ENCODE data around the gene LITAF. TPM values are rescaled to one million over a fixed set of nuclear protein-coding genes. Genes with fewer than 3 reads are reported as not detected.

Gene LITAF
- total RNA-seq, 2 experiments from 2014 or later: 109 TPM

DNA sequence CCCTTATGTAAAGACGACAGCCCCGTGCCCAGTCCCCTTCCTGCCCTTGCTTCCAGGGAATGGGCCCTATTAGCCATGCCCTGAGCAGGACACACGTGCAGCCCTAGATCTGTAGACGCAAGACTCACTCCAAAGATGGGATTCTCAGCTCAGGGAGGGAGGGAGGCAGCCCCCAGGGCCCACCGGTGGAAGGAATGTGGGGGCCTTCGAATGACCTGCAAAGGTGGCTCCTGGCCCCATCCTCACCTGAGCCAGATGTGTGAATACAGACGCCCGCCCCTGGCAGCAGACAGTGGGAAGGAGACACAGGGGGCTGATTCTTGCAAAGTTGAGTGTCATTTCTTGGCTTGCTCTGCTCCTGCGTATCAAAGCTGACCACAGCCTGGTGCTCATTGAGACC is 47.8 kb downstream of the LITAF start:
- H3K27ac Mint-ChIP-seq: no peak overlapping the region
- no peak for ATAC-seq (ENCODE audit: low read depth)
- POLR2A ChIA-PET: no interaction called here

DNA sequence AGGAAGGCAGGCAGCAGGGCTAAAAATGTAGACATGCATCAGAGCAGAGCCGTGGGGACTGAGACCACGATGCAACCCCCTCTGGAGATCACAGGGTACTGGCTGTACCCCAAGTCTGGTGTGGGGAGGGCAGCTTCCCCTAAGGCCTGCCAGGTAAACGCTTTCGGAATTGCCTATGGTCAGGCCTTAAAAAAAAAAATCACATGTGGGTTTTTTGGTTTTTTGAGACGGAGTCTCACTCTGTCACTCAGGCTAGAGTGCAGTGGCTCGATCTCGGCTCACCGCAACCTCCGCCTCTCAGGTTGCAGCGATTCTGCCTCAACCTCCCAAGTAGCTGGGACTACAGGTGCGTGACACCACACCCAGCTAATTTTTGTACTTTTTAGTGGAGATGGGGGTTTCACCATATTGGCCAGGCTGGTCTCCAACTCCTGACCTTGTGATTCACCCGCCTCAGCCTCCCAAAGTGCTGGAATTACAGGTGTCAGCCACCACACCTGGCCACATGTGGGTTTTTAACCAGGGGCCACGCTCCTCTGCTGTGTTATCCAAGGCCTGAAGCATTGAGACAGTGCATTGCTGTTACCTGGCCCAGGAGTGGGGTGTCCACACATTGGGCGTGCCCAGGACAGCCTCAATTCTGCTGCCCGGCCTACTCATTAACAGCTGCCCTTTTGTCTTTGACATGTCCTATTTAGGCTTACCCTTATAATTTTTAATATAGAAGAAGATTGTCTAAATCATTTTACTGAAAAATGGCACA is 50.4 kb downstream of the LITAF start:
- no peaks in the 10 kb centered on the region for H3K9me3 Mint-ChIP-seq
- H3K36me3 Mint-ChIP-seq: no peaks in the 10 kb centered on the region
- no peak for DNase-seq
- H3K27me3 Mint-ChIP-seq: no peaks in the 10 kb centered on the region
- H3K4me1 Mint-ChIP-seq: peaks cover 3% of the 10 kb centered on the region
- POLR2A ChIA-PET: no interaction called here
- ATAC-seq (ENCODE audit: low read depth): no peak
- no peak overlapping the region for H3K27ac Mint-ChIP-seq
- no peak overlapping the region for H3K4me3 Mint-ChIP-seq

More for the DNA sequence above, 47.8 kb downstream of the LITAF start:
- DNase-seq: no peak
- Mint-ChIP-seq H3K9me3 (no peaks in the 10 kb centered on the region), H3K4me1 (no peaks in the 10 kb centered on the region), H3K4me3 (no peak overlapping the region), H3K36me3 (no peaks in the 10 kb centered on the region), H3K27me3 (no peaks in the 10 kb centered on the region)

DNA sequence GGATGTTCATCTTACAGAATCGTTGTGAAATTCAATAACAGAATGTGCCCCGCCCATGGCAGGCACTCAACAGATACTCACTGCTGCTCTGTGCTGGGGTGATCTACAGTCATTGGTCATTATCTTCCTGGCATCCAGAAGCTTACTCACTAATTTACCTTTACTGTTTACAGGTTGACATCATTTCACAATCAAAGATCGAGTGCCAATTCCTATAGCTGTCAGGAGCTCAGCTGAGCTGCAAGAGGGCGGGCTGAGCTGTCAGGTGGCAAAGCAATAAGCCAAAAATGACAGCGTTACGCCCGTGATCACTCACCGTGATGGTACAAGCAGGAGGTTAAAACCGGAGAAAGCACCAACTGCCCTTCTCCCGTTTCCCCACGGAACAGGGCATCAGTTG is 51.2 kb downstream of the LITAF start:
- Mint-ChIP-seq H3K4me1 (peaks cover 3% of the 10 kb centered on the region), H3K27ac (no peak overlapping the region), H3K36me3 (no peaks in the 10 kb centered on the region), H3K9me3 (no peaks in the 10 kb centered on the region), H3K4me3 (no peak overlapping the region), H3K27me3 (no peaks in the 10 kb centered on the region)
- POLR2A ChIA-PET: no interaction called here
- no peak for ATAC-seq (ENCODE audit: low read depth)
- DNase-seq: no peak

DNA sequence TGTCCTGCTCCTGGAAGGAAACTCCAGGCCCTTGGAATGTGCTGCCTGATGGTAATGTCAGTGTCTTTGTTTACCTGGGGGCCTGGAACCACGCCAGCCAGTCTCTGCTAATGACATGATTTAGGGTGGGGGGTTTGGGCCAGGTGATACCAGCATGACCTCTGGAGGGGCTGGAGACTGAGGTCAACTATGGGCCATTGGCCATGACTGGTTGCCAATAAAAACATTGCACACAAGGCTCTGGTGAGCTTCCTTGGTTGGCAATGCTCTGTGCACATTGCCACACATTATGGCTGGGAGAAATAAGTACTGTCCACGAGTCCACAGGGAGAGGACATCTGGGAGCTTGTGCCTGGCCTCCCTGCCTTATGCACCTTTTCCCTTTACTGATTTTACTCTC is 52.5 kb downstream of the LITAF start:
- no peak overlapping the region for H3K27ac Mint-ChIP-seq

DNA sequence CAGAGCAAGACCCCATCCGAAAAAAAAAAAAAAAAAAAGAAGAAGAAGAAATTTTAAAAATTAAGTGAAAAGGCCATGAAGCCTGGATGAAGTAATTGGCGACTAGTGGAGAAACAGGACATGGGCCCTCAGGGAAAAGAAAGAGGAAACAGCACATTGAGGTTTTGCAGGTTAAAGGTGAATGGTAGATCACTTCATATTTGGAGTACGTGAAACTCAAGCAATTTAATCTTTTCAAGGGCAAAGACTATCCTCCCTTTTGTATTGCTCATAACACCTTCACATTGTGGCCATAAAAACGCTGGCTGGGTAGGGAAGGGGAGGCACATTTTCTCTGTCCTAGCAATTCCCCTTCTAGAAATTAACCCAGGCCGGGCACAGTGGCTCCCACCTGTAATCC is 53.1 kb downstream of the LITAF start:
- Mint-ChIP-seq H3K9me3 (no peaks in the 10 kb centered on the region), H3K4me1 (peaks cover 5% of the 10 kb centered on the region), H3K36me3 (no peaks in the 10 kb centered on the region), H3K4me3 (no peak overlapping the region), H3K27me3 (no peaks in the 10 kb centered on the region), H3K27ac (no peak overlapping the region)
- ATAC-seq (ENCODE audit: low read depth) (no peak), DNase-seq (no peak)
- POLR2A ChIA-PET: no interaction called here

More for the DNA sequence above, 52.5 kb downstream of the LITAF start:
- Mint-ChIP-seq H3K4me1 (peaks cover 5% of the 10 kb centered on the region), H3K36me3 (no peaks in the 10 kb centered on the region), H3K9me3 (no peaks in the 10 kb centered on the region), H3K27me3 (no peaks in the 10 kb centered on the region), H3K4me3 (no peak overlapping the region)
- ATAC-seq (ENCODE audit: low read depth) (no peak), DNase-seq (no peak)
- POLR2A ChIA-PET: interaction anchor here (0.7 kb wide), 1 partner anchor 156 kb away, joined by 3 read pairs; no protein-coding TSS in a partner anchor

DNA sequence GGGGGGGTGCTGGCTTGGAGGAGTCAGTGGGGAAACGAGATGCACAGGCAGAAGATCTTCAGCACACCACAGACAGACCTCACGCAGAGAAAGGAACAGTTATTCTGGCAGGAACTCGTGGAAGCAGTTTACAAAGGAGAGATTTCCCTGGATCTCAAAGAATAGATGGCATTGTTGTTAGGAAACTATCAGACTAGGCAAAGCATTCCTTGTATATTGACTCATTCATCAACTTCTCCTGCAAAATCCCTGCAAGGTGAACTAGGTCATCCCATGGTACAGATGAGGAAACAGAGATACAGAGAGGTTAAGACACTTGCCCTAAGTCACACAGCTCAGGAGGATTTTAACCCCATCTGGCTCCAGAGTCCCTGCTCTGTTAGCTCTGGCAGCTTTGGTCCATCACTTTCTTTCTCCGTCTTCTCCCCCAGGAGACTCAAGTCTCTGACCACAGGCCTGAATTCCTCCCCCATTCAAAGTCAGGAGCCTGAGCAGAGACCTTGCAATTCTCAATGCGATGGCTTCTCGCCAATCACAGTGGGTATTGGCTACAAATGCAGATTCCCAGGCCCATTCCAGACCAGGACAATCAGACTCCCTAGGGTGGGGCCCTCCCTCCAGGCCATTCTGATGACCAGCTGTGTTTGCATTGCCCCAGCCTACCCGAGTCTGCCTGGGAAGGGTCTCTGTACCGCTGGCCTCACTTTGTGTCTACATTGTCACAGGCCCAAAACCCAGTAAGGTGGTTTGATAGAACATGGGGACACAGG is 56.4 kb downstream of the LITAF start:
- ATAC-seq (ENCODE audit: low read depth) (no peak), DNase-seq (no peak)
- H3K27me3 Mint-ChIP-seq: peaks cover 16% of the 10 kb centered on the region
- POLR2A ChIA-PET: no interaction called here
- no peaks in the 10 kb centered on the region for H3K9me3 Mint-ChIP-seq
- no peak overlapping the region for H3K4me3 Mint-ChIP-seq
- H3K4me1 Mint-ChIP-seq: peaks cover 5% of the 10 kb centered on the region
- no peak overlapping the region for H3K27ac Mint-ChIP-seq
- no peaks in the 10 kb centered on the region for H3K36me3 Mint-ChIP-seq

DNA sequence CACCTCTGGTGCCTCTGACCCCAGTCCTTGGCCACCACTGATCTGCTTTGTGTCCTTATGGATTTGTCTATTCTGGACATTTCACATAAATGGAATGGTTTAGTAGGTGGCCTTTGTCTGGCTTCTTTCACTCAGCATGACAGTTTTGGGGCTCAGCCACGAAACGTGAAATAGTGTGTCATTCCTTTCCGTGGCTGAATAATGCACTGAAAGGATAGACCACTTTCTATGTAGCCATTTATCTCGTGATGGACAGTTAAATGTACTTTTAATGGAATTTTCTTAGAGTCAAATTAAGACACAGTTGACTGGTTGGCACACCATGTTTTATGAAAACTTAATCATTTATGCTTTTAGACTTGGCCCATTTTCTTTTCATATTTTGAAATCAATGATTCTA is 57.4 kb downstream of the LITAF start:
- Mint-ChIP-seq H3K36me3 (no peaks in the 10 kb centered on the region), H3K9me3 (no peaks in the 10 kb centered on the region), H3K4me1 (peaks cover 5% of the 10 kb centered on the region), H3K27ac (no peak overlapping the region), H3K27me3 (peaks cover 17% of the 10 kb centered on the region), H3K4me3 (no peak overlapping the region)
- DNase-seq (no peak), ATAC-seq (ENCODE audit: low read depth) (no peak)
- POLR2A ChIA-PET: no interaction called here

DNA sequence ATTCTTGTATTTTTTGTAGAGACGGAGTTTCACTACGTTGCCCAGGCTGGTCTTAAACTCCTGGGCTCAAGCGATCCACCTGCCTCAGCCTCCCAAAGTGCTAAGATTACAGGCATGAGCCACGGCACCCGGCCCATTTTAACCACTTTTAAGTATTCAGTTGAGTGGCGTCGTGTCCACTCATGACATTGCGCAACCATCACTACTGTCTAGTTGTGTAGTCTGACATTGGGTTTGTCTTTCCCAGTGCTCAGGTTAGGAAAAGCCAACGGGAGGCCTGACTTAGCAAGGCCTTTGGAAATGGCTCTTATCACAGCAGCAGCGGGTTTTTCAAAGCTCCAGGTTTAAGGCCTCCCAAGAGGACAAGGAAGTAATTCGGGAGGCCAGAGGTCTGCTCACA is 58.7 kb downstream of the LITAF start:
- Mint-ChIP-seq H3K4me3 (no peak overlapping the region), H3K9me3 (no peaks in the 10 kb centered on the region), H3K27ac (no peak overlapping the region), H3K4me1 (peaks cover 5% of the 10 kb centered on the region), H3K27me3 (peaks cover 17% of the 10 kb centered on the region), H3K36me3 (no peaks in the 10 kb centered on the region)
- DNase-seq: no peak
- ATAC-seq (ENCODE audit: low read depth): no peak
- POLR2A ChIA-PET: no interaction called here

DNA sequence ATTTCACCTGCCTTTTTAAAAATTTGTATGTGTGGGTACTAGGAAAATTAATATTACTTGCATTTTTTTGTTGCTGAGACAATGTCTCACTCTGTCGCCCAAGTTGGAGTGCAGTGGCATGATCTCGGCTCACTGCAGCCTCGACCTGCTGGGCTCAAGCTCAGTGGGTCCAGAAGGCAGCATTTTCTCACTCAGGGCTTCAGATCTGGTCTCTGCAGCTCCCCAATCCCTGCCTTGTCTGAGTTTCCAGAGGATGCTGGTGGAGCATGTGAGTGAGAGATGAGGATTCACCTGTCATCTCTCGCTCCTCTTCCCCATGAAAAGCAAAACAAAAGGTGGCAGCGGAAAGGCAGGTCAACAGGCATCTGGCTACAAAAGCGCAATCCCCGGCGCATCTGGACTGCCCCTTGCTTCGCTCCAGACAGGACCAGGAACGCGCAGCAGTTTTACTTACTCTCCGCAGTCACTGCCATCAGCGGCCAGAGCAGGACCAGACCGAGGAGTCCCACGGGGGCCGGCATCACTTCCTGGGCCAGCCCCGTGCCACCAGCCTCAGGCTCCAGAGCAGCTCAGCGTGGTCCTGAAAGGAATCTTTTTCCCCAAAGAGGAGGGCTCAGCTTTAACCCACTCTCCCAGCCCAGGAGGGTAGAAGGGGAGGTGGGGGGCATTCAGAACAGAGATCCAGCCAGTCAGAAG is 59.9 kb downstream of the LITAF start:
- DNase-seq (no peak), ATAC-seq (ENCODE audit: low read depth) (no peak)
- no peak overlapping the region for H3K27ac Mint-ChIP-seq
- H3K4me3 Mint-ChIP-seq: no peak overlapping the region
- H3K9me3 Mint-ChIP-seq: no peaks in the 10 kb centered on the region
- H3K4me1 Mint-ChIP-seq: peaks cover 3% of the 10 kb centered on the region
- H3K27me3 Mint-ChIP-seq: peaks cover 17% of the 10 kb centered on the region
- H3K36me3 Mint-ChIP-seq: peaks cover 1% of the 10 kb centered on the region
- POLR2A ChIA-PET: no interaction called here

DNA sequence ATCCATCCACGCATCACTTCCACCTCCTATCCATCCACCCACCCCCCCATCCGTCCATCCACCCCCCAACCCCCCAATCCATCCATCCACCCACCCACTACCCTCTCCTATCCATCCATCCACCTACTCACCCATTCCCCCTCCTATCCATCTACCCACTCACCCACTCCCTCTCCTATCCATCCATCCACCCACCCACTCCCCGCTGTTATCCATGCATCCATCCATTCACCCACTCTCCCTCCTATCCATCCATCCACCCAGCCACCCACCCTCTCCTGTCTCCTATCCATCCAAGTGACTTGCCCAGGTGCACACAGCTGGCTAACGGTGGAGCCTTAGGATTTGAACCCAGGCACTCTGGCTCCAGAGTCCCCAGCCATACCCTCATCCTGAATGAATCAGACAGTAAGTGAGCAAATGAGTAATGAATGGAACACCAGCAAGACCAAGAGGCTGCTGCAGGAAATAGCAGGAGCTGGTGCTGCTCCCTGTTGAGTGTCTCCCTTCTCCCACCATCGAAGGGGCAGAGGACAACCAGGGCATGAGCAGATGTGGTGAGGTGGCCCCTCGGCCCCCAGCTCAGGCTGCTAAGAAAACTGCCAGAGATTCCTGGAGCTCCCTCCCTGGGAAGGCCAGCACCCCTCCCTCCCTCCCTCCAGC is 62.5 kb downstream of the LITAF start:
- Mint-ChIP-seq H3K27me3 (peaks cover 17% of the 10 kb centered on the region), H3K36me3 (peaks cover 1% of the 10 kb centered on the region), H3K4me1 (no peaks in the 10 kb centered on the region), H3K4me3 (no peak overlapping the region), H3K27ac (no peak overlapping the region), H3K9me3 (peaks cover 4% of the 10 kb centered on the region)
- DNase-seq (no peak), ATAC-seq (ENCODE audit: low read depth) (no peak)
- POLR2A ChIA-PET: no interaction called here

DNA sequence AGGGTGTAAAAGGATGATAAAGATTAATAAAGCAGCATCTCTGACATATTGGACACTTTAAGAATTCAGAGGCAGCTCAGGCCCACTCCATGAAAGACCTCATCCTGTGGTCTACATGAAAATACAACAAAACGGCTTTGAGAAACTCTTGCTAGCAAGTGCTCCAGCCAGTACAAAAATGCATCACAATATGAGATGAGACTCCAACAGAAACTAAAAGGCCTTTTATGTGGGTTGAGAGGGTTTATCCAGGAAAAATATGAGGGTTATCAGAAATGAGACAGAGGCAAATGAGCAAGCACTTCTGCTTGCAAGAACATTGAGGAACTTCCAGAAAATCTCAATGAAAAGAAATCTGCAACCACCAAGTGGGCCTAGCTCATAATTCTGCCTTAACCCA is 65.7 kb downstream of the LITAF start:
- POLR2A ChIA-PET: no interaction called here
- DNase-seq: no peak
- H3K4me3 Mint-ChIP-seq: no peak overlapping the region
- peaks cover 1% of the 10 kb centered on the region for H3K36me3 Mint-ChIP-seq
- H3K27ac Mint-ChIP-seq: no peak overlapping the region
- H3K4me1 Mint-ChIP-seq: no peaks in the 10 kb centered on the region
- no peak for ATAC-seq (ENCODE audit: low read depth)
- H3K27me3 Mint-ChIP-seq: peaks cover 6% of the 10 kb centered on the region
- peaks cover 4% of the 10 kb centered on the region for H3K9me3 Mint-ChIP-seq

DNA sequence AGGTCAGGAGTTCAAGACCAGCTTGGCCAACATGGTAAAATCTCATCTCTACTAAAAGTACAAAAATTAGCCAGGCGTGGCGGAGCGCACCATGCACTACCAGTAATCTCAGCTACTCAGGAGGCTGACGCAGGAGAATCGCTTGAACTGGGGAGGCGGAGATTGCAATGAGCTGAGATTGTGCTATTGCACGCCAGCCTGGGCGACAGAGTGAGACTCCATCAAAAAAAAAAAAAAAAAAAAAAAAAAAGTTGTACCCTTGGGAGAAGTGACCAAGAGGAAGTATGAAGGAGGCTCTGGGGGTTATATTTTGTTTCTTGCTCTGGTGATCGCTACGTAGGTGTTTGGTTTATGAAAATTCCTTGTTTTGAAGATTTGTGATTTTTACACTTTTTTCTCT is 66.3 kb downstream of the LITAF start:
- Mint-ChIP-seq H3K36me3 (peaks cover 1% of the 10 kb centered on the region), H3K9me3 (peaks cover 4% of the 10 kb centered on the region), H3K4me1 (no peaks in the 10 kb centered on the region), H3K27ac (no peak overlapping the region), H3K4me3 (no peak overlapping the region), H3K27me3 (peaks cover 1% of the 10 kb centered on the region)
- no peak for ATAC-seq (ENCODE audit: low read depth)
- no peak for DNase-seq
- POLR2A ChIA-PET: no interaction called here

DNA sequence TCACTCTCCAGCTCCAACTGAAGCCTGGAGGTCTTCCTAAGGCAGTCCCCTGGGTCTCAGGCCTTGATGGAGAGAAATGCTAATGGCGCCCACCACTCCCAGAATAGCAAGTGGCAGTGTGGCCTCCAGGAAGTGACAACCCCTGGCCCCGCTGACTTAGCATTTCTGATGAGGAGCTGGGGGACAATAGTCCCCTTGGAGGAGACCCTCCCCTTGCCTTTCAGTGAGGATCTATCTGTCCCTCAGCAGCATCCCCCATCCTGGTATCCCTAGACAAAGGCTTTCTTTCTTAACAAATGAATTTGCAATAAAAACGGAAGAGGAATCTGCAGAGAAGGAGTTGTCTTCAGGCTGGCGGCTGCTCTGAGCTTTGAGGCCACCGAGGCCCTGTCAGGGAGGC is 68.8 kb downstream of the LITAF start:
- Mint-ChIP-seq H3K4me1 (no peaks in the 10 kb centered on the region), H3K27ac (no peak overlapping the region), H3K9me3 (peaks cover 4% of the 10 kb centered on the region), H3K36me3 (peaks cover 1% of the 10 kb centered on the region), H3K4me3 (no peak overlapping the region), H3K27me3 (no peaks in the 10 kb centered on the region)
- no peak for ATAC-seq (ENCODE audit: low read depth)
- DNase-seq: no peak
- POLR2A ChIA-PET: no interaction called here
